Measurements from ENCODE around the gene MTPN. TPM values are rescaled to one million over a fixed set of nuclear protein-coding genes. Genes with fewer than 3 reads are reported as not detected.
A peak's percentile ranks its signal among the peaks of the same experiment; 100 is the strongest.

The MTPN gene, protein sequence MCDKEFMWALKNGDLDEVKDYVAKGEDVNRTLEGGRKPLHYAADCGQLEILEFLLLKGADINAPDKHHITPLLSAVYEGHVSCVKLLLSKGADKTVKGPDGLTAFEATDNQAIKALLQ
- 52.9 and 71.2 TPM in 2 replicates for total RNA-seq (2014; rRNA removed; shearing (Covaris generic); ENCODE audit: low replicate concordance)

DNA sequence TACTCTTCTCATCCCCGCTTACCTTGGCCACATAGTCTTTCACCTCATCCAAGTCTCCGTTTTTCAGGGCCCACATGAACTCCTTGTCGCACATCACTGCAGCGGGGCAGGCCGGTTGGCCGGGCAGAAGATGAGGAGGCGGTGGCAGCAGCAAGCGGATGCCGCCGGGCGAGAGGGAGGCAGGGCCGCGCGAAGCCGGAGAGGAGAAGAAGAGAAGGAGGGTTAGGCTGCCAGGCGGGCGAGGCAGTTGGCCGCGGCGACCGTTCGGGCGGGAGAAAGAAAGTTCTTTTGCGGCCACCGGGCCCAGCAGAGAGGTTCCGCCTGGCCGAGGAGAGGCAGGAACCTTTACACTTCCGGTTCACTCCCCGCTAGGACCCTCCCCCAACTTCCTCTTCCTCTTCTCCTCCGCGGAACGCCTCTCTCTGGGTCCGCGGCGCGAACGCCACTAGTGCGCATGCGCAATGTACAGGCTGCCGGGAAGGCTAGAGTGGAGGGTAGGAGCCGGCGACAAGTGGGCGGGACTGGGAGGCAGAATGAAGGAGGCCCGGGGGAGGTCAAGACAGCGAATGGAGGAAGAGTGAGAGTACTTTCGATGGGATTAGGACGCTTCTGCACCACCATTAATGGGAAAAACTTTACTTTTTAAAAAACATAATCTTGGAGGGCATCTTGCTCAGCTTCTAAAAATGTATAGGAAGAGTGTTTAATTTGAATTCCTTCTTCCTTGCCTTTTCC is at the start of gene MTPN:
MTPN (minus strand) TSS at position 353 of the 735 bp plus-strand sequence; CDS start at position 94, 259 bp downstream.
- peak; percentile 96 for DNase-seq
- H3K4me3 ChIP-seq, result peak within 1 kb of the TSS; percentile 89
- no peaks in the 10 kb centered on the region for H3K27me3 ChIP-seq
- H3K36me3 ChIP-seq, result peaks cover 14% of the 10 kb centered on the region
- H3K9me3 ChIP-seq, result no peaks in the 10 kb centered on the region

DNA sequence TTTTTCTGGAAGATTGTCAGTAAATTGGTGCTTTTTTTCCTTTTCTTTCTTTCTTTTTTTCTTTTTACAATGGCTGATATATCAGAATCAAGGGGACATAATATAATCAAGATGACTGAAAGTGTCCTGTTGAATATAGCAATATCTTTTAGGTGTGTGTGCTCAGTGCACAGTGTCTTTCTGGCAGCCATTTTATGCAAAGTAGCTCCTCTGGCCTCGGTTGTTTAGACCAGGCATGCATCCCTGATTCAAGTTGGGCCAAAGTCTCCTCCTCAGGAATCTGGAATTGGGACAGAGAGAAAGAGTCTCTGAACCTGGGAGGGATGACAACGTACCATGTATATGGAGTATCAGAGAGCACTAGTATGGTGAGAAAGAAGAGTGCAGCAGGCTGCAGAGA is 49.0 kb upstream of the MTPN start:
- H3K27me3 ChIP-seq, result no peaks in the 10 kb centered on the region
- H3K36me3 ChIP-seq, result no peaks in the 10 kb centered on the region
- no peaks in the 10 kb centered on the region for H3K9me3 ChIP-seq
- no peak for DNase-seq
- H3K4me3 ChIP-seq, result no peak overlapping the region

DNA sequence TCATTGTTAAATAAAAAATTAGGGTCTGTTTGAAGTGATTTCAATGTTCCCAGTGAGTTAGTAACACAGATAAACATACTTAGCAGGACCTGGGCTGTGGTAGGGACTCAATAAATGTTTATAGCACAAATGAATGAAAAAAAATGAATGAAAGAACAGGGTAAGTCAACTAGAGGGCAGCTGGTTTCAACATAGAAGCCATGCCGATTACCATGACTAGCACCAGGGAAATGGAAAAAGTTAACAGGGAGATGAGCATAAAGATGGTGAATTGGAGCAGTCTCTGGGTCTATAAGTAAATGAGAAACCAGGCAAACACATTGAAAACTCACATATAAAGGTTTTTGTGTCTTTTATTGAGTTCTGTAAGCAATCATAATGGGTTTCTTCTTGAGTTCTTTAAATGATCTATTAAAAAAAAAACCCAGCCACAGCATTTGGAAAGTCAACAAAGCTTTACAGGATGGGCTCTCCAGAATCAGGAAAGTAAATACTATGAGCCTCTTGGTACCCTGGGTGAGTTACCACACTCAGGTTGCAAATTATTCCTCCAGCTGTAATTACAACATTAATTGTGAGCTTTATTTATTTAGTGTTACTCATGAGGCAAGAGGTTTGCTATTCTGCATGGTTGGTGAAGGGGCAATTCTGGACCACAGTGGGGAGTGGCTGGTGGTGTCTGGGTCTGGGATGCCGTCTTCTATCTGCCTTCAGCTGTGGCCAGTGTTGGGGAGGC is 46.1 kb upstream of the MTPN start:
- DNase-seq, result no peak
- no peak overlapping the region for H3K4me3 ChIP-seq
- no peaks in the 10 kb centered on the region for H3K27me3 ChIP-seq
- H3K36me3 ChIP-seq, result no peaks in the 10 kb centered on the region
- H3K9me3 ChIP-seq, result no peaks in the 10 kb centered on the region

DNA sequence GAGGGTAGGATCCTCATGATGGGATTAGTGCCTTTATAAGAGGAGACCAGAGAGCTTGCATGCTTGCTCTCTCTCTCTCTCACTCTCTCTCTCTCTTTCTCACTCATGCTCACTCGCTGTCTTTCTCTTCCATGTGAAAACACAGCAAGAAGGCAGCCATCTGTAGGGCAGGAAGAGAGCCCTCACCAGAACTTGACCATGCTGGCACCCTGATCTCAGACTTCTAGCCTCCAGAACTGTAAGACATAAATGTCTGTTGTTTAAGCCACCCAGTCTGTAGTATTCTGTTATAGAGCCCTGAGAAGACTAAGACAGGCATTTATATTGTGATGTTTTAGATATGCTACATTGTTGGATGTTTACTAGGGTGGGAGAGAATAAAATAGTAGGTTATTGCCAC is 43.4 kb upstream of the MTPN start:
- no peak for DNase-seq
- peaks cover 1% of the 10 kb centered on the region for H3K27me3 ChIP-seq
- no peaks in the 10 kb centered on the region for H3K36me3 ChIP-seq
- no peaks in the 10 kb centered on the region for H3K9me3 ChIP-seq
- H3K4me3 ChIP-seq, result no peak overlapping the region

GRCh38 chr7:136018104-136018503 is 40.9 kb upstream of the MTPN start:
- DNase-seq, result peak; percentile 3

DNA sequence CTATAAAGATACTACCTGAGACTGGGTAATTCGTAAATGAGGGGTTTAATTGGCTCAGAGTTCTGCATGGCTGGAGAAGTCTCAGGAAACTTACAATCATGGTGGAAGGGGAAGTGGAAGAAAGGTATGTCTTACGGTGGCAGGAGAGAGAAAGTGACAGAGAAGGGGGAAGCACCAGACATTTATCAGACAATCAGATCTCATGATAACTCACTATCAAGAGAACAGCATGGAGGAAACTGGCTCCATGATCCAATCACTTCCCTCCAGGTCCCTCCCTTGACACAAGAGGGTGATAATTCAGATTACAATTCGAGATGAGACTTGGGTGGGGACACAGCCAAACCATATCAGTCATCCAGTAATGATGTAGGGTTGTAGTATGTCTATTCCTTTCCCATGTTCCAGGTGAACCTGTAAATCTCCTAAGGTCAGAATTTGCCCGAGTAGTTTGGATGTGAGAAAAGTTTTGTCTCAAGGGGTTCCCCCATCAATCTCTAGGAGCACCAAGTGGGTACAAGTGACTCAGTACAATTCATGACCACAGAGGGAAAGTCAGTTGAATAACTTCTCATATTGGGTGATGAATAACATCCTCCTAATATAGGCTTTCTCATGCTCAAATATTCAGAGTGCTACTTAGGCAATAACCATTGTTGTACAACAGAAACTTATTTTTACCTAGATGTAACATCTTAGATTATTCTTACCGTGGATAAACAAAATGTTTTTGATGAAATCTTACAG is 39.7 kb upstream of the MTPN start:
- peaks cover 6% of the 10 kb centered on the region for H3K27me3 ChIP-seq
- no peaks in the 10 kb centered on the region for H3K36me3 ChIP-seq
- no peak for DNase-seq

More at GRCh38 chr7:136018104-136018503, 40.9 kb upstream of the MTPN start:
- Histone ChIP-seq H3K9me3 (no peaks in the 10 kb centered on the region), H3K36me3 (no peaks in the 10 kb centered on the region), H3K4me3 (no peak overlapping the region), H3K27me3 (peaks cover 6% of the 10 kb centered on the region)

DNA sequence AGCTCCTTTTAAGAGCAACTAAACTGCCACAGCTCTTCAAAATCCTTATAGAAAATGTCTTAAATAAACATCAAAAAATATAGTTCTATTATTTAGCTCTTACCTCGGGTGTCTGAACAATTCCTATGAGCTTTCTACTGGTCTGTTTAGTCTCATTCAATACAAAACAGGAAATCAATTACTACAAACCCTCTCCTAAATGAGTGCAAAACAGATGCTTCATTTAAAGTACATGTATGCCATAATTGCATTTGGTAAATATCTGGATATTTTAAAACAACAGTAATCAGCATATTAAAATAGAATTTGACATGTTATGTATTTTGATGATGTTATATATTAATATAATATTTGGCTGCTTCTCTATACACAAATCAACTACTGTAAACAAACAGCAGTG is 38.5 kb upstream of the MTPN start:
- H3K9me3 ChIP-seq, result no peaks in the 10 kb centered on the region
- no peak overlapping the region for H3K4me3 ChIP-seq
- no peak for DNase-seq
- no peaks in the 10 kb centered on the region for H3K36me3 ChIP-seq
- peaks cover 6% of the 10 kb centered on the region for H3K27me3 ChIP-seq

More for the DNA sequence above, 39.7 kb upstream of the MTPN start:
- Histone ChIP-seq H3K9me3 (no peaks in the 10 kb centered on the region), H3K4me3 (no peak overlapping the region)

DNA sequence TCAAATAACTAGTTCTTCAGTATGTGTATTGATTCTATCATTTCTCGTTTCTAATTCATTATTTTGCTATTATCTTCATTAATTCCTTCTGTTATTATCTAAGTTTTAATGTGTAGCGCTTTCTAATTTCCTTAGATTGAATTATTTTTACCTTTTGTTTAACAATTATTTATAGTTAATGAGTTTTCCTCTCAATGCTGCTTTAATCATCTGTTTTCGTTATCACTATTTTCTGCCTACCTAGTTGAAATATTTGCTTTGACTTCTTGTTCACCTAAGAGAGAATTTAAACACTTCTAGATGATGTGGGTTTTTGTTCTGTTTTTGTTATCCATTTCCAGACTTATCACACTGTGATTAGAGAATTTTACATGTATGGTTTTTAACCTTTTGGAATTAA is 37.5 kb upstream of the MTPN start:
- no peak overlapping the region for H3K4me3 ChIP-seq
- H3K27me3 ChIP-seq, result peaks cover 6% of the 10 kb centered on the region
- H3K36me3 ChIP-seq, result no peaks in the 10 kb centered on the region
- no peaks in the 10 kb centered on the region for H3K9me3 ChIP-seq
- DNase-seq, result no peak

DNA sequence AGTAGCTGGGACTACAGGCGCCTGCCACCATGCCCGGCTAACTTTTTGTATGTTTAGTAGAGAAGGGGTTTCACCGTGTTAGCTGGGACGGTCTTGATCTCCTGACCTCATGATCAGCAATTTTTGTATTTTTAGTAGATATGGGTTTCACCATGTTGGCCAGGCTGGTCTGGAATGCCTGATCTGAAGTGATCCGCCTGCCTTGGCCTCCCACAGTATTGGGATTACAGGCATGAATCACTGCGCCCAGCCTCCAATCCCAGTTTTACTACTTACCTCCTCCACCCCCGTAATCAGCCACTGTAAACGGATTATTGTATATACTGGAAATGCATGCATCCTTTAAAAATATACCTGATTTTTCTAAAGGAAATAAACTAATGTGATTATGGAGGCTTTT is 35.1 kb upstream of the MTPN start:
- Histone ChIP-seq H3K27me3 (peaks cover 6% of the 10 kb centered on the region), H3K4me3 (no peak overlapping the region), H3K9me3 (no peaks in the 10 kb centered on the region), H3K36me3 (no peaks in the 10 kb centered on the region)
- DNase-seq, result no peak

GRCh38 chr7:136009488-136010079 is 32.4 kb upstream of the MTPN start:
- H3K9me3 ChIP-seq, result no peaks in the 10 kb centered on the region
- no peaks in the 10 kb centered on the region for H3K36me3 ChIP-seq
- no peak for DNase-seq
- H3K27me3 ChIP-seq, result no peaks in the 10 kb centered on the region; the same call in 1 of the 2 replicates
- no peak overlapping the region for H3K4me3 ChIP-seq

DNA sequence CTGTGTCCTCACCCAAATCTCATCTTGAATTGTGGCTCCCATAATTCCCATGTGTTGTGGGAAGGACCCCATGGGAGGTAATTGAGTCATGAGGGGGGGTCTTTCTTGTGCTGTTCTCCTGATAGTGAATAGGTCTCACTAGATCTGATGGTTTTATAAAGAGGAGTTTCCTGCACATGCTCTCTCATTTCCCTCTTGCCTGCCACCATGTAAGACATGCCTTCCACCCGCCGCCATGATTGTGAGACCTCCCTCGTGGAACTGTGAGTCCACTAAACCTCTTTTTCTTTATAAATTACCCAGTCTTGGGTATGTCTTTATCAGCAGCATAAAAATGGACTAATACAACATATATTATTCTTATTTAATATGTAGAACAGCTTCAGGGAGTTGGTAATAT is 29.0 kb upstream of the MTPN start:
- Histone ChIP-seq H3K4me3 (no peak overlapping the region), H3K27me3 (no peaks in the 10 kb centered on the region), H3K9me3 (no peaks in the 10 kb centered on the region), H3K36me3 (no peaks in the 10 kb centered on the region)
- DNase-seq, result no peak

DNA sequence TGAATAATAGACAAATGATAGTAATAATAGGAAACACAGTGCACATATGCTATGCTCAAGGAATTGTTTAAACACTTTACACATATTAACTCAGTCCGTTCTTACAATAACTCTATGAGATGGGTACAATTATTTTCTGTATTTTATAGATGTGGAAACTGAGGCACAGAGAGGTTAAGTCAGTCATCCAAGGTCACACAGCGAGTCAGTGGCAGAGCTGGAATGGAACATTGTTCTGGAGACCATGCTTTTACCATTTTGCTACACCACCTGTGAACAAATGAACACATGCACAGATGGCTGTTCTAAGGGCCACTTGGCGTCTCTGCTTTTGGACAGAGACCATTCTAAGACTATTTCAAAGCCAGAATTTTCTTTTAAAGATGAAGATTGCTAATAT is 26.9 kb upstream of the MTPN start:
- DNase-seq, result no peak
- H3K4me3 ChIP-seq, result no peak overlapping the region
- no peaks in the 10 kb centered on the region for H3K36me3 ChIP-seq
- H3K27me3 ChIP-seq, result no peaks in the 10 kb centered on the region
- no peaks in the 10 kb centered on the region for H3K9me3 ChIP-seq

GRCh38 chr7:136002802-136003201 is 25.6 kb upstream of the MTPN start:
- Histone ChIP-seq H3K36me3 (no peaks in the 10 kb centered on the region), H3K9me3 (no peaks in the 10 kb centered on the region), H3K27me3 (no peaks in the 10 kb centered on the region), H3K4me3 (no peak overlapping the region)
- DNase-seq, result no peak

GRCh38 chr7:136000288-136000913 is 23.2 kb upstream of the MTPN start:
- Histone ChIP-seq H3K27me3 (no peaks in the 10 kb centered on the region), H3K9me3 (no peaks in the 10 kb centered on the region), H3K4me3 (no peak overlapping the region), H3K36me3 (no peaks in the 10 kb centered on the region)
- no peak for DNase-seq

DNA sequence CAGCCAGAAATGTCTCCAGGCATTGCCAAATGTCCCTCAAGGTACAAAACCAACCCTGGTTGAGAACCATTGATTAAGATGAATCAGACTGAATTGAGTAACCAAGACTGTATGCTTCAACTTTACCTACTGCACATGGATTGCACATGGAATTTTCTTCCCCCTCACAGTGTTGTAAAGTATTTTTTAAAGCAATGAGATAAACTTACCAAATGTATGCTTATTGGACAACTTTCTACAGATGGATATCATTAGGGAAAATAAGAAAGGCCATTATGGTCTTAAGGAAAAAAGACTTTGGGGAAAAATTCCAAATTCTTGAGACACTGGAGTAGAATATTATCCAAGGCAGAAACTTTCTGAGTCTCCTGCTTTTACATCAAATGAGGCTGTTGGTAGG is 20.9 kb upstream of the MTPN start:
- Histone ChIP-seq H3K36me3 (no peaks in the 10 kb centered on the region), H3K9me3 (no peaks in the 10 kb centered on the region), H3K27me3 (no peaks in the 10 kb centered on the region), H3K4me3 (no peak overlapping the region)
- no peak for DNase-seq

DNA sequence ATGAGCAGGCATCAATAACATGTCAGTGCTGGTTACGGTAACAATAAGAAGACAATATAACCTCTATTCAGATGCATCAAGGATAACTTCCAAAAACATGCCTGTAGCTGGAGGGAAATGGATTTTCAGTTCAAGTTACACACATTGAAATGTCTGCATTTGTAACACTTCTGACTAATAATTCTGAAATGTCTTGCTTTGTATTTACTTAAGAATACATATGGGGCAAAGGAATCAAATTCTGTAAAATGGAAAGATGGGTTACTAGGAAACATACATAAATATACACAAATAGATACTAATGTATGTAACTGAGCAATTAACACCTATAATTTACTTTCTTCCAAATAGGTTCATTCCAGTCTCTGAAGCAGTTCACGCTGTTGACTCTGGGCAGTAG is 18.6 kb upstream of the MTPN start:
- no peak for DNase-seq
- Histone ChIP-seq H3K27me3 (no peaks in the 10 kb centered on the region), H3K4me3 (no peak overlapping the region), H3K9me3 (no peaks in the 10 kb centered on the region), H3K36me3 (no peaks in the 10 kb centered on the region)

Data from MG63 (cell line).